MM.1S (cell line): ENCODE measurements around the gene TP73.

Experiments
- DNase-seq: peaks from one replicate; pipeline ENCODE4 v3.0.0-alpha.2; 2015
- H2AFZ ChIP-seq: fragments of 300-600 bp; sonication (generic); 2 replicates; pipeline ENCODE4 v1.6.0; 2016; ENCODE audit warnings: antibody characterized with exemption, low read length
- H3F3A ChIP-seq: fragments of 300-600 bp; sonication (generic); 2 replicates; pipeline ENCODE4 v1.6.1; 2016; ENCODE audit warnings: mild to moderate bottlenecking, antibody characterized with exemption, low read length, moderate library complexity, mixed read lengths; ENCODE audit not compliant: insufficient read depth
- H3K27ac ChIP-seq: fragments of 300-600 bp; sonication (generic); 2 replicates; pipeline ENCODE4 v1.5.1; 2016; ENCODE audit warnings: mild to moderate bottlenecking, low read length
- H3K27me3 ChIP-seq: fragments of 300-600 bp; sonication (generic); replicated peaks from 2 replicates; pipeline ENCODE4 v1.6.0; 2016; ENCODE audit warnings: low read length; ENCODE audit not compliant: insufficient read depth
- H3K36me3 ChIP-seq: fragments of 300-600 bp; sonication (generic); replicated peaks from 2 replicates; pipeline ENCODE4 v1.6.1; 2016; ENCODE audit warnings: mild to moderate bottlenecking, low read length, mixed read lengths; ENCODE audit not compliant: insufficient read depth
- H3K4me1 ChIP-seq: fragments of 300-600 bp; sonication (generic); 2 replicates; pipeline ENCODE4 v1.6.1; 2016; ENCODE audit warnings: low read length, mixed read lengths
- H3K4me2 ChIP-seq: fragments of 300-600 bp; sonication (generic); 2 replicates; pipeline ENCODE4 v1.6.0; 2016; ENCODE audit warnings: low read depth, low read length
- H3K4me3 ChIP-seq: fragments of 300-600 bp; sonication (generic); 2 replicates; pipeline ENCODE4 v1.5.1; 2016; ENCODE audit warnings: low read length, mixed read lengths
- H3K79me2 ChIP-seq: fragments of 300-600 bp; sonication (generic); 2 replicates; pipeline ENCODE4 v1.6.1; 2016; ENCODE audit warnings: mixed run types, low read length, mixed read lengths
- H3K9ac ChIP-seq: fragments of 300-600 bp; sonication (generic); 2 replicates; pipeline ENCODE4 v1.6.1; 2016; ENCODE audit warnings: low read length, mixed read lengths
- H3K9me2 ChIP-seq: fragments of 300-600 bp; sonication (generic); replicated peaks from 2 replicates; pipeline ENCODE4 v1.6.1; 2016; ENCODE audit warnings: mild to moderate bottlenecking, low read length, mixed read lengths; ENCODE audit not compliant: insufficient read depth
- H3K9me3 ChIP-seq: fragments of 300-600 bp; sonication (generic); replicated peaks from 2 replicates; pipeline ENCODE4 v1.6.1; 2016; ENCODE audit warnings: mild to moderate bottlenecking, low read length, mixed read lengths; ENCODE audit not compliant: insufficient read depth
- H4K20me1 ChIP-seq: fragments of 300-600 bp; sonication (generic); 2 replicates; pipeline ENCODE4 v1.6.1; 2016; ENCODE audit warnings: mild to moderate bottlenecking, low read length, moderate library complexity, mixed read lengths; ENCODE audit not compliant: insufficient read depth
- CTCF ChIP-seq: fragments of 300-600 bp; sonication (generic); IDR thresholded peaks from 2 replicates; pipeline ENCODE4 v1.5.1; 2016; ENCODE audit warnings: antibody characterized with exemption, low read length, mixed read lengths
- EZH2 ChIP-seq: fragments of 300-600 bp; sonication (generic); optimal IDR thresholded peaks from 2 replicates; pipeline ENCODE3; 2017; ENCODE audit warnings: low read depth, mild to moderate bottlenecking, antibody characterized with exemption, low read length, mixed read lengths
- EZH2phosphoT487 ChIP-seq: fragments of 300-600 bp; sonication (generic); IDR thresholded peaks from 2 replicates; pipeline ENCODE4 v1.6.1; 2018; ENCODE audit warnings: antibody characterized with exemption, low read length

The TP73 gene

DNA sequence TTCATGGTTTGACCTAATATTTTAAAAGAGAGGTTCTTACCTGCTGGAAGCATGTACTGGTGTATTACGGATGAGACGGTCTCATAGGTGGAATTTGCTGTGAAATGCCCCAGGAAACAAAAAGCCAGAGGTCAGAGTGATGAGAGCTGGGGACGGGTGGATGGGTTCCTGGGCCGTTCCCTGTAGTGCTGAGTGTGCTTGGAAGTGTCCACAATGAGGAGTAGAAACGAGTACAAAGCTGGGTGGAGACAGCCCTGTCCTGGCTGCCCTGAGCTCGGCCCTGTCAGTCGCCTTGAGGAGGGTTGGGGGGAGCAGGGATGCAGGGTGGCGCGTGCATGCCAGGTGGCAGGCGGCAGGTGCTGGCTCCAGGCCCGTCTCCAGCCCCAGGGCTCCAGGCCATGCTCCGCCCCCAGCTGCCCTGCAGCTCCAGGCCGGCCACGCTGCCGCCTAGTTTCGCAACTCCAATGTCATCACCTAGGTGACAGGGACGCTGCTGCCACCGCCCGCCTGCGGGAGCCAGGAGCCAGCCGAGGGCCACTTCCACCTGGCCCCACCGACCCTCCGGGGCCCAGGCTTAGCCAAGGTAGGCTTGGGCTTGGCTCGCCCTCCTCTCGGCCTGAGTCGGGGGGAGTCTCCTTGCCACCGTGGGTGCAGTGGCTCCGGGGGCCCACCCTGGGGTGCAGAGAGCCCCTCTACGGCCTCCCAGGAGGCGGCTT is 16.4 kb downstream of the TP73 start:
- H3K9me3 ChIP-seq = no peaks in the 10 kb centered on the region
- H3K79me2 ChIP-seq = peaks cover 47% of the 10 kb centered on the region
- no peak overlapping the region for H3K27ac ChIP-seq
- no peak overlapping the region for H3K4me3 ChIP-seq
- H3K4me2 ChIP-seq = no peak overlapping the region
- no peaks in the 10 kb centered on the region for H3K27me3 ChIP-seq
- no peak for DNase-seq
- TF ChIP-seq CTCF = no peak
- TF ChIP-seq EZH2 = no peak
- no peak for TF ChIP-seq EZH2phosphoT487
- no peaks in the 10 kb centered on the region for H3F3A ChIP-seq
- H3K9ac ChIP-seq = no peak overlapping the region
- H2AFZ ChIP-seq = no peak overlapping the region
- H3K36me3 ChIP-seq = no peaks in the 10 kb centered on the region
- H3K4me1 ChIP-seq = no peaks in the 10 kb centered on the region; the same call in 1 of the 2 replicates
- 0 out of 2 replicates have a peak, but pooled peaks cover 6% of the 10 kb centered on the region for H4K20me1 ChIP-seq
- no peaks in the 10 kb centered on the region for H3K9me2 ChIP-seq

DNA sequence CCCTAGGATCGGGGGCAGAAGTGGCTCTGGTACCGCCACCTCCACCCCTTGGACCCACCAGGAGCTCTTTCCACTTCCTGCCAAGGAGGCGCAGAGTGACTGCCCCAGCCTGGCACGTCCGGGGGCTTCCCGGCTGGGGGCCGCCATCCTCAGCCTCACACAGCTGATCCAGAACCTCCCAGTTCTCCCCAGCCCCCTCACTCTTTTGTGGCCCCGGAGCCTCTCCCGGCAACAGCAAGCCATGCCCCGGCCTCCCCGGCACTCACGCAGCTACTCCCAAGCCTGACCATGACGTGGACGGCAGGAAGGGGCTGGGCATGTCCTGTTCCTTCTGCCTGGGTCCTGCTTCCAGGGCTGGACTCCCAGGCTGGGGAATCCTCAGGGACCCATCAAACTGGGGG is 17.1 kb downstream of the TP73 start:
- no peak for DNase-seq
- no peaks in the 10 kb centered on the region for H3K36me3 ChIP-seq
- H3K27me3 ChIP-seq = no peaks in the 10 kb centered on the region
- H3K9me2 ChIP-seq = no peaks in the 10 kb centered on the region
- H3K9me3 ChIP-seq = no peaks in the 10 kb centered on the region
- H3K9ac ChIP-seq = no peak overlapping the region
- no peak overlapping the region for H3K4me2 ChIP-seq
- no peak overlapping the region for H3K4me3 ChIP-seq
- H3F3A ChIP-seq = no peaks in the 10 kb centered on the region
- no peaks in the 10 kb centered on the region; the same call in 1 of the 2 replicates for H3K4me1 ChIP-seq
- H4K20me1 ChIP-seq = 0 out of 2 replicates have a peak, but pooled peaks cover 5% of the 10 kb centered on the region
- no peak for TF ChIP-seq CTCF
- TF ChIP-seq EZH2 = no peak
- TF ChIP-seq EZH2phosphoT487 = no peak
- H3K79me2 ChIP-seq = peaks cover 45% of the 10 kb centered on the region
- no peak overlapping the region for H2AFZ ChIP-seq
- H3K27ac ChIP-seq = no peak overlapping the region

DNA sequence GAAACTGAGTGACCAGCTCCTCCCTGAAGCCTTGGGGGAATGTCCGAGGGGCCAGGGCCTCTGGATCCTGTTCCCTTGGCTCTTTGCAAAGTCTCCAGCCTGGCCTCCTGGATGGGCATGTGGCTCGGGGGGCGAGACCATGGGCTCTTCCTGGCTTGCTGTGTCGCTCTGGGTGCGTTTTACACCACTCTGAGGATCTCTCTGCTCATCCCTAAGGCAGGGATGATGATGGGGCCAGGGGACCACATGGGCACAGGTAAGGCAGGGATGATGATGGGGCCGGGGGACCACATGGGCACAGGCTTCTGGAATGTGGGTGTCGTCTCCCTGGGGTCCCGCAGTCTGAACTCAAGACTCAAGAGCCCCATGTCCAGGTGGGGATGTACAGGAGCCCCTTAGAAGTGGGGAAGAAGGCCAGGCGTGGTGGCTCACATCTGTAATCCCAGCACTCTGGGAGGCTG is 17.7 kb downstream of the TP73 start:
- Histone ChIP-seq H3K27me3 (no peaks in the 10 kb centered on the region), H3K9me2 (no peaks in the 10 kb centered on the region), H3K9me3 (no peaks in the 10 kb centered on the region), H3K4me3 (no peak overlapping the region), H3F3A (no peaks in the 10 kb centered on the region), H3K4me1 (no peaks in the 10 kb centered on the region; the same call in 1 of the 2 replicates), H3K9ac (no peak overlapping the region), H3K27ac (no peak overlapping the region), H4K20me1 (no peaks in the 10 kb centered on the region), H2AFZ (no peak overlapping the region), H3K79me2 (peaks cover 39% of the 10 kb centered on the region), H3K4me2 (no peak overlapping the region), H3K36me3 (no peaks in the 10 kb centered on the region)
- TF ChIP-seq EZH2phosphoT487 (no peak), EZH2 (no peak), CTCF (no peak)
- DNase-seq = no peak
